ENCODE measurements around the gene C21orf58. TPM values are rescaled to one million over a fixed set of nuclear protein-coding genes. Genes with fewer than 3 reads are reported as not detected.

Gene C21orf58
- total RNA-seq, 6 donors from 2014 or later, result 3.2 to 35.6 (median 6.7) TPM

GRCh38 chr21:46322351-46323226 is 1.1 kb downstream of the C21orf58 start:
- Histone ChIP-seq H3K4me3 (peak overlapping the region; percentile 8 to 100 (median 80)), H3K4me1 (peaks cover 23 to 45% (median 30%) of the 10 kb centered on the region in 4 donors), H3K36me3 (peaks cover 0 to 4% (median 1%) of the 10 kb centered on the region in 4 donors), H3K27ac (peak overlapping the region in 1 of 4 donors; percentile 98), H3K9me3 (no peaks in the 10 kb centered on the region), H3K27me3 (no peaks in the 10 kb centered on the region)
- no peak for ATAC-seq (ENCODE audit: low FRiP score in 2 of 2)
- TF ChIP-seq POLR2A (IDR thresholded peaks at IDR 0.05) (no peak), CTCF (IDR thresholded peaks at IDR 0.05) (no peak), POLR2AphosphoS5 (IDR thresholded peaks at IDR 0.05) (no peak), EP300 (IDR thresholded peaks at IDR 0.05) (no peak)
- DNase-seq, result peak; percentile 31 to 83
- 4 to 6% methylated on average over 41 to 50 of the region's 50 CpGs for WGBS, 2 donors

- Histone ChIP-seq H3K27ac (no peak overlapping the region), H3K4me3 (no peak overlapping the region), H3K36me3 (no peaks in the 10 kb centered on the region), H3K27me3 (no peaks in the 10 kb centered on the region), H3K4me1 (peaks cover 16 to 40% (median 27%) of the 10 kb centered on the region in 4 donors), H3K9me3 (no peaks in the 10 kb centered on the region)
- ATAC-seq (ENCODE audit: low FRiP score in 2 of 2), result no peak
- no peak for TF ChIP-seq CTCF (IDR thresholded peaks at IDR 0.05)
- TF ChIP-seq POLR2A (IDR thresholded peaks at IDR 0.05), result no peak
- TF ChIP-seq POLR2AphosphoS5 (IDR thresholded peaks at IDR 0.05), result no peak
- DNase-seq, result no peak
- WGBS, 2 donors, result 45 to 49% methylated on average over 4 of the region's 4 CpGs
Observed at GRCh38 chr21:46320331-46320801, 3.3 kb downstream of the C21orf58 start.

- H3K27ac ChIP-seq, result no peak overlapping the region
- WGBS, 2 donors, result 92 to 94% methylated on average over 7 of the region's 7 CpGs
- H3K27me3 ChIP-seq, result no peaks in the 10 kb centered on the region
- H3K4me1 ChIP-seq, result peaks cover 13 to 33% (median 23%) of the 10 kb centered on the region in 4 donors
- H3K36me3 ChIP-seq, result no peaks in the 10 kb centered on the region
- H3K4me3 ChIP-seq, result no peak overlapping the region
- H3K9me3 ChIP-seq, result no peaks in the 10 kb centered on the region
- TF ChIP-seq POLR2A (IDR thresholded peaks at IDR 0.05), result no peak
- no peak for TF ChIP-seq CTCF (IDR thresholded peaks at IDR 0.05)
- no peak for TF ChIP-seq EP300 (IDR thresholded peaks at IDR 0.05)
- no peak for TF ChIP-seq POLR2AphosphoS5 (IDR thresholded peaks at IDR 0.05)
- DNase-seq (no peak), ATAC-seq (ENCODE audit: low FRiP score in 2 of 2) (no peak)
Observed at GRCh38 chr21:46319186-46319585, 4.5 kb downstream of the C21orf58 start.

- H3K27me3 ChIP-seq, result no peaks in the 10 kb centered on the region
- WGBS, 2 donors, result 88 to 100% methylated on average over 2 to 4 of the region's 4 CpGs
- no peaks in the 10 kb centered on the region for H3K36me3 ChIP-seq
- no peaks in the 10 kb centered on the region for H3K9me3 ChIP-seq
- ATAC-seq (ENCODE audit: low FRiP score in 2 of 2) (no peak), DNase-seq (no peak)
- H3K4me3 ChIP-seq, result no peak overlapping the region
- no peak for TF ChIP-seq CTCF (IDR thresholded peaks at IDR 0.05)
- TF ChIP-seq EP300 (IDR thresholded peaks at IDR 0.05), result no peak
- TF ChIP-seq POLR2AphosphoS5 (IDR thresholded peaks at IDR 0.05), result no peak
- TF ChIP-seq POLR2A (IDR thresholded peaks at IDR 0.05), result no peak
- H3K27ac ChIP-seq, result no peak overlapping the region
- H3K4me1 ChIP-seq, result peaks cover 13 to 33% (median 23%) of the 10 kb centered on the region in 4 donors
Observed at GRCh38 chr21:46318464-46318845, 5.2 kb downstream of the C21orf58 start.

Measured in upper lobe of left lung (tissue), 6 donors.